Effector memory CD8-positive, alpha-beta T cell (primary cell): Measurements from ENCODE around the gene CGNL1.

ENCODE experiments used
- ATAC-seq: fragments of 150-1000 bp; cut with Tn5 transposase; replicated peaks from 2 replicates; pipeline ENCODE4 v1.10.0; 2021; ENCODE audit warnings: mild to moderate bottlenecking, moderate library complexity
- DNase-seq, 3 experiments: peaks; one replicate each; pipeline ENCODE4 v3.0.0; 2021
- H3K27ac Mint-ChIP-seq, 2 donors: one replicate each; pipeline ENCODE4 v1.8.0; 2022; ENCODE audit warnings: mild to moderate bottlenecking in 2 of 2, mixed read lengths in 2 of 2, moderate library complexity in 2 of 2
- H3K27me3 Mint-ChIP-seq, 2 donors: one replicate each; pipeline ENCODE4 v1.8.0; 2022; ENCODE audit warnings: mixed read lengths in 2 of 2
- H3K36me3 Mint-ChIP-seq: one replicate; pipeline ENCODE4 v1.8.0; 2022; ENCODE audit warnings: mild to moderate bottlenecking, moderate library complexity, mixed read lengths; ENCODE audit not compliant: insufficient read depth
- H3K4me1 Mint-ChIP-seq, 2 donors: one replicate each; pipeline ENCODE4 v1.8.0; 2022; ENCODE audit warnings: low read depth in 2 of 2, mixed read lengths in 2 of 2
- H3K4me3 Mint-ChIP-seq, 2 donors: one replicate each; pipeline ENCODE4 v1.8.0; 2022; ENCODE audit warnings: mild to moderate bottlenecking in 2 of 2, mixed read lengths in 2 of 2, moderate library complexity in 2 of 2
- H3K9me3 Mint-ChIP-seq, 2 donors: one replicate each; pipeline ENCODE4 v1.8.0; 2022; ENCODE audit warnings: mixed read lengths in 2 of 2

CGNL1 gene

DNA sequence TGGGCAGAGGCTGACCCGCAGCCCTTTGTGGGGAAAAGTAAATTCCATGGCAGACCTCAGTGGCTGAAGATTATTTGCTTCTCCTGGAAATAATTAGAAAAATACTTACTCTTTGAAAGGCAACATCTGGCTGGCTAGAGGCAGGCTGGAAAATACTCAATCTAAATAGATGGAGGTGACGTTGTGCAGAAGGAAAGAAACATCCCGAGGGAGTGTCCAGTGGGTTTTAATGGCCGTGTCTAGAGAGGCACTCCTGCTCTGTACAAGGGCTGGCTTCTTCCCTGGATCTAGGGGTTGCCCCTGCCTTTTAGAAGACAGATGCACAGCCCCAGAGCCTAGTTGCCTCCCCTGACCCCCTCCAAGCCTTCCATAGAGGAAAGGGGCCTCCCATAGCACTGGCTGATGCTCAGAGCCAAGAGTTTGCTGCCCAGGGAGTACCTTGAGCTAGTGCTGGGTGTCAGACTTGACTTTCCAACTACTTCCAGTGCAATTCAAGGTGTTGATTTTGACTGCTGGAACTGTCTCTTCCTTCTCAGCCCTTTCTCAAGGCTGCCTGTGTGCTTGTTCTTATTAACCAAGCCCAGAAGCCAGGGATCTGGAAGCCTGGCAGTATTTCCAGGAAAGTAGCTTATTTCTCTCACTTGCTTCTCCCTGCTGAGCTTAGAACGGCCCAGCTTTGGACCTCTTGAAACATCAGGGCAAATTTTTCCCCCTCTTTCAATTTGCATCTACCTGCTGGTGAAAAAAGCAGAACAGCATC lies 27.4 kb downstream of the CGNL1 start:
- Mint-ChIP-seq H3K4me3 (no peak overlapping the region), H3K27me3 (peaks cover 26 to 39% of the 10 kb centered on the region in 2 donors), H3K27ac (no peak overlapping the region), H3K4me1 (no peaks in the 10 kb centered on the region), H3K36me3 (no peaks in the 10 kb centered on the region), H3K9me3 (no peaks in the 10 kb centered on the region)
- ATAC-seq (no peak), DNase-seq (no peak)

DNA sequence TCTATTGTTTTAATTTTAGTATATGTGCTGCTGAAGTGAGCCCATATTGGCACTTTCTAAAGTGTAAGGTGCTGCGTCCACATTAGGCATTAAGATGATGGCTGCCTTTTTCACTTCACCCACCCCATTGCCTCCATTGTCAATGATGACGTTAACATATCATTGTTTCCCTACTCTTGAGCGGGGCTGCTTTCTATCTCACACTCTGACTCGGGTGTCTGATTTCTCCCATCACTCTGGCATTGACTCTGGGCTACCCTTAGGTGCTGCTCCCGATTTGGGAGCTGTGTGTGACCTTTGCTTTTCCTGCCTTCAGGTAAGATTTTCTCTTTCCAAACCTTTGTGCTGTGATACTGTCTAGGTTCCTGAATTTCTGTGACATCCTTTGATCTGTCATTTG lies 28.8 kb downstream of the CGNL1 start:
- H3K27ac Mint-ChIP-seq = no peak overlapping the region
- ATAC-seq (no peak), DNase-seq (no peak)
- H3K27me3 Mint-ChIP-seq = peaks cover 35% of the 10 kb centered on the region in 2 donors
- H3K9me3 Mint-ChIP-seq = no peaks in the 10 kb centered on the region
- no peaks in the 10 kb centered on the region for H3K4me1 Mint-ChIP-seq
- H3K4me3 Mint-ChIP-seq = no peak overlapping the region
- no peaks in the 10 kb centered on the region for H3K36me3 Mint-ChIP-seq

DNA sequence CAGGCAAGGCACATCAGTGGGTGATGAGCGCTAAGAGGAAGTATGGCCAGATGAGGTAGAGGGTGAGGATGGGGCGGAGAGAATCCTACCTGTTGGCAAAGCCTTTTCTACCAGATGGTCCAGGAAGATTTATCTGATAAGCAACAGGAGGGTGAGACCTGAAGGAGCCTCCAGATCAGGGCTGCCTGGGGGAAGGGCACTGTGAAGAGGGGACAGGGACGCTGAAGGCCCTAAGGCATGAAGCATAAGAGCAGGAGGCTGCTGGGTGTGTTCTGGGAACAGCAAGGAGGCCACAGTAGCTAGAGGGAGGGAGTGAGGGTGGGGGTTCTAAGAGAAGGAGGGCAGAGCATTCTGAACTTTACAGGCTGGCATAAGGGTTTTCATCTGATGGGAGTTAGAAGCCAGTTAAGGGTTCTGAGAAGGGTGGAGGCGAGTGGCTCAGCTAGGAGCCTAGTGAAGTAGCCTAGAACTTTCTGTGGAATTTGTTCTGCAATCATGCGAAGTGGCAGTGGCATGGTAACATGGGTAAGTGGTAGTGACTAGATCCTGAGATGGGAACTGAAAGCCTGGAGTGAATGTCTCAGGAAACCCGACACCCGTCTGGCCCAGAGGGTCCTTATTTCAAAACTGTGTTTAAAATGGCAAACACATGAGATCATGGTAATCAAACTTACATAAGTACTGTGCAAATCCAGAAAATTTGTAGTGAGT lies 29.9 kb downstream of the CGNL1 start:
- H3K36me3 Mint-ChIP-seq = no peaks in the 10 kb centered on the region
- peaks cover 33 to 39% of the 10 kb centered on the region in 2 donors for H3K27me3 Mint-ChIP-seq
- DNase-seq (no peak), ATAC-seq (no peak)
- H3K4me1 Mint-ChIP-seq = no peaks in the 10 kb centered on the region
- H3K4me3 Mint-ChIP-seq = no peak overlapping the region
- H3K27ac Mint-ChIP-seq = no peak overlapping the region
- H3K9me3 Mint-ChIP-seq = no peaks in the 10 kb centered on the region

DNA sequence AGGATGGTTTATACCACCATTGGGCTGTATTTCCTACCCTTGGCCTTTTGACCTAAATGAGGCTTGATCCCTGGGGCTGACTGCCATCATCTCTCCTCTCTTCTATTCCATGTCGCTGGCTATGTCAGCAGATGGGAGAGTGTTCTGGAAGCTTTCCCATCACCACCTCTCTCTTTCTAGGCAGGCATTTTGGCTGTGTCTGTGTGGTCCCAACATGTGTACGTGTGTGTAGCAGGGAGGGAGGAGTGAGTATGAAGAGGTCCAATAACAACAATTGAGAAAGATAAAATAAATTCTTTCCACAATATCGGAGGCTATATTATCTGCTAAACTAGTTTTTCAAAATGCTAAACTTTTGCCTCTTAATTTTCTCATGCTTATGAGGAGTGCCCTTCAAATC lies 34.1 kb downstream of the CGNL1 start:
- no peak for ATAC-seq
- Mint-ChIP-seq H3K27ac (no peak overlapping the region), H3K9me3 (no peaks in the 10 kb centered on the region), H3K27me3 (peaks cover 29 to 73% of the 10 kb centered on the region in 2 donors), H3K4me1 (no peaks in the 10 kb centered on the region), H3K36me3 (no peaks in the 10 kb centered on the region), H3K4me3 (no peak overlapping the region)
- DNase-seq = no peak

DNA sequence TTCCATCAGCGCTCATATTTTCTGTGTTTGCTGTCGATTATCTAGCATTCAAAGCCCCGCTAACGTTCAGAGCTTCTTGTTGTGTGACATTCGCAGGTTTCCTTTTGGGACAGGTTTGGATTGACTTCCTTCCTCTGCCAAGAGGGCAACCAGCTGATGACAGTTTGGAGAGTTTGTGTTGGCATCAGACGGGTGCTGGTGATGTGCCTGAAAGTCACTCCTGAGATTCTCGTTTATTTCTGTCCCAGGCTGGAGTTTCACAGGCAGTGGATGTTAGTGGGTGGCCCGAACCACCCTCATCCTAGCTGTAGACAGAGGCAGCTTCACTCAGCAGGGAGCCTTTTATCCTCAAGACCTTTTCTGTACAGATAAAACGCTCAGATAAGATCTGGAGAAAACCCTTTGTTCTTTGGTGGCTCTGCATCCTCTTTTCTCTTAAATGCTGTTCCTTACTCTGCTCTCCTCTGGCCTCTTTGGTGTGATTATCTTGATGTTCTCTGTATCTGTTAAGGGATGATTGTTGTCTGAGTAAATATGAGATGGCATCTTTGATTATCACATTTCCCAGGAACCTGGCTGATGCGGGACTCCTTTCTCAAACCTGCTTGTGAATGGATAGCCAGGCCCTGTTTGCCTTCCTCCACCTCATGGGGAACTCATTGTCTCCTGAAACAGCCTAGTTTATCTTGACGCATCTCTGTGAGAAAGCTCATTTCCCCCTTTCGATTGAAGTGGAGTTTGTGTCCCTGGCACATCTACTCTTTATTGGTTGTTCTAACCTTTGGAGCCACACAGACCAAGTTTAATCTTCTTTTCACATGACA lies 35.9 kb downstream of the CGNL1 start:
- Mint-ChIP-seq H3K36me3 (no peaks in the 10 kb centered on the region), H3K9me3 (no peaks in the 10 kb centered on the region), H3K4me1 (no peaks in the 10 kb centered on the region), H3K27me3 (peaks cover 17 to 62% of the 10 kb centered on the region in 2 donors), H3K4me3 (no peak overlapping the region), H3K27ac (no peak overlapping the region)
- no peak for DNase-seq
- ATAC-seq = no peak

DNA sequence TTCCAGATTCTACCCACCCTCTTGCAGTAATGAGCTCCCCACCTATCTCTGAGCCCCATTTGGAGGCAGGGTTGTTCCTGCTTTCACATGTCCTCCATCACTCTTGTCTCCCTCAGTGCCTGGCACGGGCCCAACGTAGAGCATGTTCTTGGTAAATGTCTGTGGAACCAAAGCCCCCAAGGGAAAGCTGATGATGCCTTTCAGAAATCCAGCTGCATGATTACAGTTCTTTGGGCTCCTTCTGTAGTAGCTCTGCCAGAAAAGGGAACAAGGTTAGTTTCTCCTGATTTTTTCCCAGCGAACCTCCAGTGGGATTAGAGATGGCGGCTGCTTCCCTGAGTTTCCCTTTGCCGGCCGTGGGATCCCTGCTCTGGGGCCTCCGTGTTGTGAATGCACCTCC lies 39.3 kb downstream of the CGNL1 start:
- Mint-ChIP-seq H3K27ac (no peak overlapping the region), H3K4me1 (no peaks in the 10 kb centered on the region), H3K36me3 (no peaks in the 10 kb centered on the region), H3K27me3 (peaks cover 15 to 44% of the 10 kb centered on the region in 2 donors), H3K9me3 (no peaks in the 10 kb centered on the region), H3K4me3 (no peak overlapping the region)
- ATAC-seq (no peak), DNase-seq (no peak)

DNA sequence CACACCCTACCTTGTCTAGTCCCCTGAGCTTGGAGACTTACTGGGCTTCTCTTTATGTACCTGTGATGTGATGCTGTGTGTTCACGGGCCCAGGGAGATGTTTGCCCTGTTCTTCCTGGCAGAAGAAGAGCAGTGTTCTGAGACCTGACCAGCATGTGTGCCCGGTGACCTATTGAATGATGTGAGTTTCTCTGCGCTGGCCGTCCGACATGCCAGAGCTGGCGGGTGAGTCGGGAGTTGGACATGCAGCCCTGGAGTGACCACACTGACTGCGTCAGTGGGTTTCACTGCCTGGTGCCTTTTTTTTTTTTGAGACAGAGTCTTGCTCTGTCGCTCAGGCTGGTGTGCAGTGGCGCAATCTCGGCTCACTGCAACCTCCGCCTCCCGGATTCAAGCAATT lies 42.3 kb downstream of the CGNL1 start:
- Mint-ChIP-seq H3K4me3 (no peak overlapping the region), H3K4me1 (no peaks in the 10 kb centered on the region), H3K27me3 (peaks cover 18 to 23% of the 10 kb centered on the region in 2 donors), H3K36me3 (no peaks in the 10 kb centered on the region), H3K9me3 (no peaks in the 10 kb centered on the region), H3K27ac (no peak overlapping the region)
- no peak for ATAC-seq
- no peak for DNase-seq

DNA sequence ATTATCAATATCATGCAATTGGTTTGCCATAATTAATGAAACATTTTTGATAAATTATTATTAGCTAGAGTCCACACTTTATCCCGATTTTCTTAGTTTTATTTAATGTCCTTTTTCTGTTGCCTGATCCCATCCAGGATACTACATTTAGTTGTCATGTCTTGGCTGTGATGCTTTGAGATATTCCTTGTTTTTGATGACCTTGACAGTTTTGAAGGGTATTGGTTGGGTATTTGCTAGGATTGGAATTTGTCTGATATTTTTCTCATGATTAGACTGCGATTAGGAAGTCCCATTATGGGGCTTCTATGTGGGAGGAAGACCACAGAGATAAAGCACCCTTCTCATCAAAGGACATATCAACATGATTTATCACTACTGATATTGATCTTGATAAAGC lies 43.0 kb downstream of the CGNL1 start:
- DNase-seq (no peak), ATAC-seq (no peak)
- Mint-ChIP-seq H3K27me3 (peaks cover 23 to 25% of the 10 kb centered on the region in 2 donors), H3K9me3 (no peaks in the 10 kb centered on the region), H3K4me3 (no peak overlapping the region), H3K27ac (no peak overlapping the region), H3K36me3 (no peaks in the 10 kb centered on the region), H3K4me1 (no peaks in the 10 kb centered on the region)

DNA sequence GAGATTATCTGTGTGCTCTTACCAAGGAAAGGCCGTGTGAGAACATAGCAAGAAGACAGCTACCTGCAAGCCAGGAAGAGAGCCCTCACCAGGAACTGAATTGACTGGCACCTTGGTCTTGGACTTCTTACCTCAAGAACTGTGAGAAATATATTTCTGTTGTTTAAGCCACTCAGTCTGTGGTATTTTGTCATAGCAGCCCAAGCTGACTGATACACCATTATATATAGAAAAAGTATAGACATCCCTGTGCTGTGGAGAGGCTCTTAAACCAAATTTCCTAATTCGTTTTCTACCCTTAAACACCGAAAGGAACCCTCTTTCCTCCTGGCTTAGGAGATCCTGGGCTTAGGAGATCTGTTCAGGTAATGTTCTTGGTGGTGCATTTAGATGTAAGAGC lies 44.8 kb downstream of the CGNL1 start:
- DNase-seq (no peak), ATAC-seq (no peak)
- Mint-ChIP-seq H3K4me1 (no peaks in the 10 kb centered on the region), H3K4me3 (no peak overlapping the region), H3K27me3 (peaks cover 16 to 17% of the 10 kb centered on the region in 2 donors), H3K36me3 (no peaks in the 10 kb centered on the region), H3K27ac (no peak overlapping the region), H3K9me3 (no peaks in the 10 kb centered on the region)

DNA sequence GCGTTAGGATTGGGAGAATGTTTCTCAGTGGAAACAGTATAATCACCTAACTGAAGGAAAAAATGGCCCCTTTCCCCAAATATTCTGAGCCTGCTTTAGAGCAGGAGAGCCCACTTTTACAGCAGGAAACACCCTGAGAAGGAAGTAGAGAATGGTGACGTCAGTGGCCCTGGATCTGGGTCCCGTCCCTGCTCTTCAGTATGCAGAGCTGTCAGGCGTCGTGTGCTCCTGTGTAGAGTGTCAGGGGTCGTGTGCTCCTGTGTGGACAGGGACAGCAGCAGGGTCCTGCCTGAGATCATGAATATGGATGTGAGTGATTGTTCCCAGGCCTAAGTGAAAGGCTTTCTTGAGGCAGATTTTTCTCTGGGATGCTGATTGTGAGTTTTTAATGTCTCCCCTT lies 45.2 kb downstream of the CGNL1 start:
- no peak for ATAC-seq
- Mint-ChIP-seq H3K27me3 (peaks cover 17 to 20% of the 10 kb centered on the region in 2 donors), H3K4me3 (no peak overlapping the region)

DNA sequence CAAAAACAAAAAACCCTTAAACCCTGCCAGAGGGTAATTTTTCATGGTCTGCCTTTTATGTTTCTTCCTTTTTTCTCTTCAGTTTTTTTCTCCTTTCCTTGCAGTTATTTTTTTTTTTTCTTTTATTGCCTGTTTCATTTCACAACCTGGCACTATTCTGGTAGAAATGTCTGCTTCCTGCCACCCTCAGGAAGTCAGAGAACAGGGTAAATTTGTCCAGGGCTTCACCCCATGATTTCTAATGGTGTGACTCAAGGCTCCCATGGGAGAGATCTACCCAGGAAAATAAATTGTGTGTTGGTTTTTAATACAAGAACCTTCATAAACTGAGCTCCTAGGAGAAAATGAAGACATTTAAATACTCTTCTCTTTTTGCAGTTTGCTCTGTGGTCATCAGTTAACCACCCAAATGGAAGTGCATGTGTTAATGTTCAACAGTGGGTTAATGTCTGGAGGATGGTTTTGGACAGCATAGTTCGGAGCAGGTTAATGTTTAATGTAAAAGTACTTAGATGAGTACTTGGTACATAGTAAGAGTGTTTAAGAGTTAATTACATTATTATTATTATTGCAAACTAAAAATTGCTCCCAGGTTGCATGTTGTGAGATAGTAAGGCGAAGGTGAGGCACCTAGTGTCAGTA lies 45.9 kb downstream of the CGNL1 start:
- Mint-ChIP-seq H3K36me3 (no peaks in the 10 kb centered on the region), H3K27me3 (peaks cover 23 to 27% of the 10 kb centered on the region in 2 donors), H3K27ac (no peak overlapping the region), H3K4me1 (no peaks in the 10 kb centered on the region), H3K9me3 (no peaks in the 10 kb centered on the region), H3K4me3 (no peak overlapping the region)
- no peak for ATAC-seq
- DNase-seq = no peak

More for the DNA sequence above, 45.2 kb downstream of the CGNL1 start:
- H3K36me3 Mint-ChIP-seq = no peaks in the 10 kb centered on the region
- no peaks in the 10 kb centered on the region for H3K4me1 Mint-ChIP-seq
- no peaks in the 10 kb centered on the region for H3K9me3 Mint-ChIP-seq
- no peak for DNase-seq
- no peak overlapping the region for H3K27ac Mint-ChIP-seq

DNA sequence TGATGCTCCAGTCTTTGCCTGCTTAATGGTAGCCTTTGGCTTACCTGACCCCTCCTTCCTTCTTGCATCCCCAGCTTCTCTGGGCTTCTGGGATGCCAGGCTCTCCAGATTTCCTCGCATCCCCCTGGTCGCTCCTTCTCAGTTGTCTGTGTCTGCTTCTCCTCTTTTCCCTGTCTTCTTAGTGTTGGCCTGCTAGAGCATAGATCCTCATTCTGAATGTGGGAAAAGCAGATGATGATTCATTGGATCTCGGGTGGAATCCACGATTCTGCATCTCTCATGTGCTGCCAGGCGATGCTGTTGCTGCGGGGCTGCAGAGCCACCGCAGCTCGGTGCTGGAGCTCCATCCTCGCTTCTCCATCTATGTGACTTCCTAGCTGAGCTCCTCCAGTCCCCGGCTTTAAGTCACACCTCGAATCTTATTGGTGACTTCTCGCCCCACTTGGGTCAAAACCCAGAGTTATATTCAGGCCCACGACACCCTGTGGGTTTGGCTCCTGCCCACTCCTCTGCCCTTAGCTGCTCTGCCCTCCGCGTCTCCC lies 47.4 kb downstream of the CGNL1 start:
- no peaks in the 10 kb centered on the region for H3K4me1 Mint-ChIP-seq
- H3K27ac Mint-ChIP-seq = no peak overlapping the region
- DNase-seq (no peak), ATAC-seq (no peak)
- H3K4me3 Mint-ChIP-seq = no peak overlapping the region
- no peaks in the 10 kb centered on the region for H3K36me3 Mint-ChIP-seq
- H3K27me3 Mint-ChIP-seq = peaks cover 33 to 41% of the 10 kb centered on the region in 2 donors
- H3K9me3 Mint-ChIP-seq = no peaks in the 10 kb centered on the region
